Colonic mucosa (tissue), 4 donors: ENCODE measurements around the gene RYR1. TPM values are rescaled to one million over a fixed set of nuclear protein-coding genes. Genes with fewer than 3 reads are reported as not detected.

Source experiments
- DNase-seq: peaks from one replicate; pipeline ENCODE4 v3.0.0-alpha.2; 2020
- H3K27ac ChIP-seq: fragments of 200-600 bp; one replicate; pipeline ENCODE4 v1.8.0; 2021
- H3K27me3 ChIP-seq: fragments of 200-600 bp; one replicate; pipeline ENCODE4 v1.8.0; 2021
- H3K36me3 ChIP-seq: fragments of 200-600 bp; one replicate; pipeline ENCODE4 v1.8.0; 2021
- H3K4me1 ChIP-seq: fragments of 200-600 bp; one replicate; pipeline ENCODE4 v1.8.0; 2021; ENCODE audit warnings: mild to moderate bottlenecking
- H3K4me3 ChIP-seq: fragments of 200-600 bp; one replicate; pipeline ENCODE4 v1.8.0; 2021
- H3K9ac ChIP-seq, 2 donors: one replicate each; pipeline ENCODE4 v1.7.0; 2013; ENCODE audit warnings: control low read depth in 2 of 2, low read depth in 2 of 2, low read length in 2 of 2
- H3K9me3 ChIP-seq: fragments of 200-600 bp; one replicate; pipeline ENCODE4 v1.8.0; 2021
- CTCF ChIP-seq: fragments of 200-600 bp; IDR thresholded peaks from one replicate; pipeline ENCODE4 v1.8.0; 2022; ENCODE audit warnings: antibody characterized with exemption, mild to moderate bottlenecking
- intact Hi-C: fragments of 100-400 bp; cut with DNase I; formaldehyde crosslinking; loops from one replicate; pipeline ENCODE4 v1.14.1; 2022
- total RNA-seq, 2 donors: library from RNA; stranded (reverse); fragmentation: NEBNext Ultra II Directional in 1 of 2; extraction: Animal tissue kit (Norgen Biotek cat#: 25700) in 1 of 2; gene quantifications; one replicate each; pipeline ENCODE4 v1.2.1, GENCODE V29; 2021
- donor health status: healthy.
- donor health status: DM: no; HTN: no; CAD: no.
- donor health status: DM: no; HTN: no; CAD: no.

RYR1 gene
- total RNA-seq, 2 donors from 2014 or later, result 0.64 to 0.89 TPM

- Histone ChIP-seq H3K4me1 (no peaks in the 10 kb centered on the region), H3K9me3 (no peaks in the 10 kb centered on the region), H3K27ac (no peak overlapping the region), H3K36me3 (no peaks in the 10 kb centered on the region), H3K9ac (no peak overlapping the region), H3K4me3 (no peak overlapping the region), H3K27me3 (no peaks in the 10 kb centered on the region)
- intact Hi-C loops, result loop anchor here (10.0 kb wide), 1 partner anchor 405 kb away; no protein-coding TSS in a partner anchor
- no peak for DNase-seq
- TF ChIP-seq CTCF, result no peak
Measured at GRCh38 chr19:38519988-38520387, 86.5 kb downstream of the RYR1 start.

GRCh38 chr19:38522915-38523314, 89.4 kb downstream of the RYR1 start:
- H3K4me1 ChIP-seq, result no peaks in the 10 kb centered on the region
- no peak overlapping the region for H3K9ac ChIP-seq
- H3K36me3 ChIP-seq, result no peaks in the 10 kb centered on the region
- no peak for TF ChIP-seq CTCF
- no peak overlapping the region for H3K4me3 ChIP-seq
- intact Hi-C loops, result no loop called here
- no peak for DNase-seq
- H3K27me3 ChIP-seq, result no peaks in the 10 kb centered on the region
- no peak overlapping the region for H3K27ac ChIP-seq
- no peaks in the 10 kb centered on the region for H3K9me3 ChIP-seq

- Histone ChIP-seq H3K27ac (no peak overlapping the region), H3K9ac (no peak overlapping the region), H3K9me3 (no peaks in the 10 kb centered on the region), H3K27me3 (no peaks in the 10 kb centered on the region), H3K4me3 (no peak overlapping the region), H3K4me1 (no peaks in the 10 kb centered on the region), H3K36me3 (no peaks in the 10 kb centered on the region)
- no peak for TF ChIP-seq CTCF
- DNase-seq, result no peak
- intact Hi-C loops, result no loop called here
Measured at GRCh38 chr19:38523319-38523718, 89.8 kb downstream of the RYR1 start.

- DNase-seq, result no peak
- no peaks in the 10 kb centered on the region for H3K27me3 ChIP-seq
- no peaks in the 10 kb centered on the region for H3K9me3 ChIP-seq
- no peaks in the 10 kb centered on the region for H3K36me3 ChIP-seq
- H3K4me1 ChIP-seq, result no peaks in the 10 kb centered on the region
- no peak overlapping the region for H3K9ac ChIP-seq
- no peak overlapping the region for H3K4me3 ChIP-seq
- TF ChIP-seq CTCF, result no peak
- H3K27ac ChIP-seq, result no peak overlapping the region
- intact Hi-C loops, result no loop called here
Measured at GRCh38 chr19:38524369-38524768, 90.9 kb downstream of the RYR1 start.

- no peaks in the 10 kb centered on the region for H3K36me3 ChIP-seq
- H3K27ac ChIP-seq, result no peak overlapping the region
- intact Hi-C loops, result no loop called here
- H3K27me3 ChIP-seq, result no peaks in the 10 kb centered on the region
- no peak overlapping the region for H3K9ac ChIP-seq
- H3K4me3 ChIP-seq, result no peak overlapping the region
- TF ChIP-seq CTCF, result no peak
- no peak for DNase-seq
- H3K9me3 ChIP-seq, result no peaks in the 10 kb centered on the region
- H3K4me1 ChIP-seq, result no peaks in the 10 kb centered on the region
Measured at GRCh38 chr19:38524994-38525634, 91.6 kb downstream of the RYR1 start.
